HFFc6 (cell line): ENCODE data around the gene DENND5A. TPM values are rescaled to one million over a fixed set of nuclear protein-coding genes. Genes with fewer than 3 reads are reported as not detected.

Source experiments
- DNase-seq: peaks from one replicate; pipeline ENCODE4 v3.0.0-alpha.2; 2018
- H3K27ac Mint-ChIP-seq: 2 replicates; pipeline ENCODE4 v1.8.0; 2020; ENCODE audit warnings: mild to moderate bottlenecking, mixed read lengths
- H3K27me3 Mint-ChIP-seq: 2 replicates; pipeline ENCODE4 v1.8.0; 2021; ENCODE audit warnings: mild to moderate bottlenecking, moderate library complexity, mixed read lengths; ENCODE audit not compliant: insufficient read depth
- H3K36me3 Mint-ChIP-seq: 2 replicates; pipeline ENCODE4 v1.8.0; 2021; ENCODE audit warnings: low read depth, mixed read lengths
- H3K4me1 Mint-ChIP-seq: 2 replicates; pipeline ENCODE4 v1.8.0; 2020; ENCODE audit warnings: low read depth, mixed read lengths
- H3K4me3 Mint-ChIP-seq: 2 replicates; pipeline ENCODE4 v1.8.0; 2020; ENCODE audit warnings: mild to moderate bottlenecking, moderate library complexity, mixed read lengths
- H3K9me3 Mint-ChIP-seq: 2 replicates; pipeline ENCODE4 v1.8.0; 2020; ENCODE audit warnings: mild to moderate bottlenecking, mixed read lengths
- CTCF ChIP-seq: fragments of 200-600 bp; sonication (generic); IDR thresholded peaks from 2 replicates; pipeline ENCODE4 v1.5.0; 2021; ENCODE audit warnings: antibody characterized with exemption, mild to moderate bottlenecking
- total RNA-seq, 6 experiments: library from RNA; stranded (reverse); fragmentation: NEBNext Ultra II Directional; extraction: Animal tissue kit (Norgen Biotek cat#: 25700); gene quantifications; 2 replicates in 1 of 6; 3 replicates in 5 of 6; pipeline ENCODE4 v1.2.3, GENCODE V29; 2021

Gene DENND5A
- total RNA-seq, 6 experiments from 2014 or later = 82.0 to 106 (median 92.8) TPM

DNA sequence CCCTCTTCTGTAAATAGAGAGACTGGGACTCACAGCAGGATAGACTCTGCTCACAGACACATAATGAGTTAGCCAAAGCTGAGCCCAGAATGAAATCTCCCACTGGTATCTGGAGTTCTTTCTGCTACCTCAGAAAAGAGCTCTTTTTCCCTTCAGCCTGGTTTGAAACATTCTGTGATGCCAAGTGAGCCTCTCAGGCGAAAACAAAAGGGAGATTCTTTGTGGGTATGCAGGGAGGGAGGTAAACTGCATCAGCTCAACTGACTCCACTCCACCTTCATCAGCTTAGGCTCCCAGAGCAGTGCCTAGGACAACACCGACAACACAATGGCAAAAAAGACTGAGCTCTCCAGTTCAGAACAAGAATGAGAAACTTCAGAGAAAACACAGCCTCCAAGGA is 118.7 kb downstream of the DENND5A start:
- H3K27ac Mint-ChIP-seq = peak overlapping the region; percentile 10; the same call in 1 of the 2 replicates
- peaks cover 83% of the 10 kb centered on the region for H3K36me3 Mint-ChIP-seq
- no peaks in the 10 kb centered on the region for H3K9me3 Mint-ChIP-seq

GRCh38 chr11:9145283-9145682 is 119.9 kb downstream of the DENND5A start:
- no peak for TF ChIP-seq CTCF
- H3K9me3 Mint-ChIP-seq = no peaks in the 10 kb centered on the region
- DNase-seq = no peak
- peaks cover 4% of the 10 kb centered on the region for H3K27me3 Mint-ChIP-seq
- peaks cover 84% of the 10 kb centered on the region for H3K36me3 Mint-ChIP-seq
- no peak overlapping the region for H3K4me3 Mint-ChIP-seq
- peaks cover 49% of the 10 kb centered on the region for H3K4me1 Mint-ChIP-seq
- no peak overlapping the region for H3K27ac Mint-ChIP-seq

More for the DNA sequence above, 118.7 kb downstream of the DENND5A start:
- no peak for DNase-seq
- no peak for TF ChIP-seq CTCF
- Mint-ChIP-seq H3K4me3 (no peak overlapping the region), H3K27me3 (peaks cover 3% of the 10 kb centered on the region), H3K4me1 (peaks cover 49% of the 10 kb centered on the region)

DNA sequence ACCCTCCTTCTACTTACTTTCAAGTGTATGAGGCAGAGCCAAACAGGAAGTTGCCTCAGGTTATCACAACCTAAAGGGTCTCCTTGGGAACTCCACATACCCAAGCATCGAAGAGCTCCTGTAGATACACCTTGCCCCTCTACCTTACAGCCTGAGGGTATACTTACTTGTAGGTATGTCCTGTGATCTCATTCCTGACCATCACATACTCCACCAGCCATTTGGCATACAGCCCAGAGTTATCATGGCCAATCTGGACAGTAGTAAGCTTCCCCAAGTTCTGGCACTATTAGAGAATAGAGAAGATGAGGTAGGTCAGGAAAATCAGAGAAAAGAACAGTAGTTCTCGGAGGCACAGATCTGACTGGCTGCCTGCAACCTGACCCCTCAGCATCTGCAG is 120.3 kb downstream of the DENND5A start:
- Mint-ChIP-seq H3K4me3 (no peak overlapping the region), H3K9me3 (no peaks in the 10 kb centered on the region), H3K27ac (no peak overlapping the region), H3K27me3 (peaks cover 4% of the 10 kb centered on the region), H3K4me1 (peaks cover 49% of the 10 kb centered on the region), H3K36me3 (peaks cover 84% of the 10 kb centered on the region)
- DNase-seq = peak; percentile 22
- TF ChIP-seq CTCF = no peak

- Mint-ChIP-seq H3K4me1 (peaks cover 49% of the 10 kb centered on the region), H3K36me3 (peaks cover 79% of the 10 kb centered on the region), H3K9me3 (no peaks in the 10 kb centered on the region), H3K4me3 (no peak overlapping the region), H3K27me3 (peaks cover 3% of the 10 kb centered on the region; the same call in 1 of the 2 replicates), H3K27ac (0 out of 2 replicates have a peak overlapping the region, but pooled peaks have one; percentile 17)
- no peak for TF ChIP-seq CTCF
- no peak for DNase-seq
Observed at GRCh38 chr11:9143721-9144120, 121.4 kb downstream of the DENND5A start.

DNA sequence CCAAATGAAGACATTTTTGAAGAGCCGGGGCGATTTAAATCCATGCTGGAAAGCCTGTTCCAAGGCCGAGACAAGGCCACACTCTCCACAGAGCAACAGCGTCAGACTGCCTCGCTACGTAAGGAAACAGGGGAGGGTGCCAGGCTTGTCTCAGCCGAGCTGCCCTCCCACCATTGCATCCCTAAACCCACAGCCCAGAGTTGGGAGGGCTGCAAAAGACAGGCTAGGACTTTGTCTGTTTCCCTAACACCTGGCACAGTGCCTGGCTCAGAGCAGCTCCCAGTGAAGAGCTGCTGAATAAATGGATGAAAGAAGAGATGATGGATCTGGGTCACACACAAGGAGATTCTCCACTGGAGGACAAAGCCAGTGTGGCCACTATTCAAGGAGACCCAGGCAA is 122.4 kb downstream of the DENND5A start:
- Mint-ChIP-seq H3K4me1 (peaks cover 50% of the 10 kb centered on the region), H3K36me3 (peaks cover 71% of the 10 kb centered on the region), H3K4me3 (no peak overlapping the region), H3K27ac (no peak overlapping the region), H3K27me3 (peaks cover 3% of the 10 kb centered on the region; the same call in 1 of the 2 replicates), H3K9me3 (no peaks in the 10 kb centered on the region)
- no peak for DNase-seq
- no peak for TF ChIP-seq CTCF

GRCh38 chr11:9141186-9141585 is 124.0 kb downstream of the DENND5A start:
- H3K36me3 Mint-ChIP-seq = peaks cover 66% of the 10 kb centered on the region
- DNase-seq = no peak
- H3K27ac Mint-ChIP-seq = no peak overlapping the region
- H3K27me3 Mint-ChIP-seq = peaks cover 5% of the 10 kb centered on the region; the same call in 1 of the 2 replicates
- TF ChIP-seq CTCF = no peak
- peaks cover 49% of the 10 kb centered on the region for H3K4me1 Mint-ChIP-seq
- H3K4me3 Mint-ChIP-seq = no peak overlapping the region
- H3K9me3 Mint-ChIP-seq = no peaks in the 10 kb centered on the region
